ENCODE results near the gene SIPA1L3. TPM values are rescaled to one million over a fixed set of nuclear protein-coding genes. Genes with fewer than 3 reads are reported as not detected.

SIPA1L3 gene
- total RNA-seq, 2 experiments from 2014 or later = 15.5 to 17.7 TPM

GRCh38 chr19:38252941-38253691, 346.1 kb downstream of the SIPA1L3 start:
- Histone ChIP-seq H3K27me3 (ENCODE audit: control insufficient read depth in 1 of 2, insufficient read depth in 2 of 2, low read length in 2 of 2) (peaks cover 14 to 16% of the 10 kb centered on the region in 2 experiments), H3K4me3 (ENCODE audit: low read length) (no peak overlapping the region), H3K4me1 (ENCODE audit: insufficient read depth, low read length) (peaks cover 4% of the 10 kb centered on the region), H3K36me3 (ENCODE audit: insufficient read depth, low read length) (no peaks in the 10 kb centered on the region), H3K9me3 (ENCODE audit: control insufficient read depth in 1 of 2, insufficient read depth in 1 of 2, low read length in 2 of 2) (peaks cover 0 to 6% of the 10 kb centered on the region in 2 experiments), H3K27ac (ENCODE audit: low read depth in 1 of 2, low read length in 2 of 2) (no peak overlapping the region)
- no peak for TF ChIP-seq CTCF (IDR thresholded peaks at IDR 0.05)
- ATAC-seq (ENCODE audit: poor library complexity) = no peak
- no peak for DNase-seq
- ChIA-PET POLR2A (no interaction called here), CTCF (interaction anchor here (0.7 kb wide), 1 partner anchor 351 kb away, joined by 3 read pairs; no protein-coding TSS in a partner anchor)
- H3K4me3 Mint-ChIP-seq = no peak overlapping the region
- H3K27ac Mint-ChIP-seq = no peak overlapping the region
- no peaks in the 10 kb centered on the region for H3K36me3 Mint-ChIP-seq (ENCODE audit: low read depth)
- intact Hi-C loops (cut with DNase I, micrococcal nuclease) = no loop called here
- peaks cover 26% of the 10 kb centered on the region for H3K27me3 Mint-ChIP-seq
- H3K9me3 Mint-ChIP-seq = no peaks in the 10 kb centered on the region
- no peaks in the 10 kb centered on the region for H3K4me1 Mint-ChIP-seq (ENCODE audit: low read depth)

- DNase-seq (no peak), ATAC-seq (ENCODE audit: poor library complexity) (no peak)
- Mint-ChIP-seq H3K27ac (no peak overlapping the region), H3K9me3 (no peaks in the 10 kb centered on the region), H3K4me1 (ENCODE audit: low read depth) (no peaks in the 10 kb centered on the region), H3K36me3 (ENCODE audit: low read depth) (no peaks in the 10 kb centered on the region), H3K27me3 (peaks cover 30% of the 10 kb centered on the region), H3K4me3 (no peak overlapping the region)
- Histone ChIP-seq H3K9me3 (ENCODE audit: control insufficient read depth in 1 of 2, insufficient read depth in 1 of 2, low read length in 2 of 2) (peaks cover 0 to 6% of the 10 kb centered on the region in 2 experiments), H3K27ac (ENCODE audit: low read depth in 1 of 2, low read length in 2 of 2) (no peak overlapping the region), H3K4me1 (ENCODE audit: insufficient read depth, low read length) (peaks cover 4% of the 10 kb centered on the region), H3K27me3 (ENCODE audit: control insufficient read depth in 1 of 2, insufficient read depth in 2 of 2, low read length in 2 of 2) (peaks cover 14 to 16% of the 10 kb centered on the region in 2 experiments), H3K4me3 (ENCODE audit: low read length) (no peak overlapping the region), H3K36me3 (ENCODE audit: insufficient read depth, low read length) (no peaks in the 10 kb centered on the region)
- POLR2A ChIA-PET = no interaction called here
- CTCF ChIA-PET = no interaction called here
- no peak for TF ChIP-seq CTCF (IDR thresholded peaks at IDR 0.05)
- intact Hi-C loops (cut with DNase I, micrococcal nuclease) = no loop called here
Measured at GRCh38 chr19:38253788-38254187, 346.8 kb downstream of the SIPA1L3 start.

GRCh38 chr19:38255383-38256014, 348.5 kb downstream of the SIPA1L3 start:
- DNase-seq = no peak
- Mint-ChIP-seq H3K4me1 (ENCODE audit: low read depth) (no peaks in the 10 kb centered on the region), H3K27ac (no peak overlapping the region), H3K9me3 (no peaks in the 10 kb centered on the region), H3K4me3 (no peak overlapping the region), H3K27me3 (peaks cover 35% of the 10 kb centered on the region), H3K36me3 (ENCODE audit: low read depth) (no peaks in the 10 kb centered on the region)
- Histone ChIP-seq H3K4me1 (ENCODE audit: insufficient read depth, low read length) (peaks cover 4% of the 10 kb centered on the region), H3K4me3 (ENCODE audit: low read length) (no peak overlapping the region), H3K27ac (ENCODE audit: low read depth in 1 of 2, low read length in 2 of 2) (no peak overlapping the region), H3K36me3 (ENCODE audit: insufficient read depth, low read length) (no peaks in the 10 kb centered on the region), H3K9me3 (ENCODE audit: control insufficient read depth in 1 of 2, insufficient read depth in 1 of 2, low read length in 2 of 2) (peaks cover 0 to 6% of the 10 kb centered on the region in 2 experiments), H3K27me3 (ENCODE audit: control insufficient read depth in 1 of 2, insufficient read depth in 2 of 2, low read length in 2 of 2) (peaks cover 14 to 16% of the 10 kb centered on the region in 2 experiments)
- ATAC-seq (ENCODE audit: poor library complexity) = no peak
- intact Hi-C loops (cut with DNase I, micrococcal nuclease) = no loop called here
- no peak for TF ChIP-seq CTCF (IDR thresholded peaks at IDR 0.05)
- ChIA-PET CTCF (no interaction called here), POLR2A (interaction anchor here (1.5 kb wide), 1 partner anchor 10 kb away, joined by 4 read pairs; no protein-coding TSS in a partner anchor)

Other genes starting within 250 kb of the SIPA1L3 start
- gene ZNF607, start 187.4 kb upstream of the SIPA1L3 start, total RNA-seq = 1 to 10 TPM; 2.2 to 2.3 TPM
- 1 to 10 TPM; 4.6 to 5.0 TPM for gene ZNF573, start 127.6 kb upstream of the SIPA1L3 start, total RNA-seq
- gene WDR87, start 614 bp upstream of the SIPA1L3 start, total RNA-seq = not detected